HG02943 (cell line): ENCODE measurements around the gene KRT33B.
"Not testable (repeated sequence)": the region's sequence is repeated elsewhere in the genome, so short reads cannot be mapped to it uniquely, and the experiment has no call there.

Experiments
- ATAC-seq: cut with Tn5 transposase; IDR thresholded peaks from one replicate; pipeline ENCODE4 v1.9.1; 2021; ENCODE audit warnings: mild to moderate bottlenecking, low read depth, moderate library complexity; ENCODE audit not compliant: unreplicated experiment

KRT33B gene

GRCh38 chr17:41369713-41370112 lies at the start of gene KRT33B:
TSS of gene KRT33B (minus strand) at chr17:41369813. CDS start at chr17:41369750, 63 bp downstream.
- no peak for ATAC-seq

DNA sequence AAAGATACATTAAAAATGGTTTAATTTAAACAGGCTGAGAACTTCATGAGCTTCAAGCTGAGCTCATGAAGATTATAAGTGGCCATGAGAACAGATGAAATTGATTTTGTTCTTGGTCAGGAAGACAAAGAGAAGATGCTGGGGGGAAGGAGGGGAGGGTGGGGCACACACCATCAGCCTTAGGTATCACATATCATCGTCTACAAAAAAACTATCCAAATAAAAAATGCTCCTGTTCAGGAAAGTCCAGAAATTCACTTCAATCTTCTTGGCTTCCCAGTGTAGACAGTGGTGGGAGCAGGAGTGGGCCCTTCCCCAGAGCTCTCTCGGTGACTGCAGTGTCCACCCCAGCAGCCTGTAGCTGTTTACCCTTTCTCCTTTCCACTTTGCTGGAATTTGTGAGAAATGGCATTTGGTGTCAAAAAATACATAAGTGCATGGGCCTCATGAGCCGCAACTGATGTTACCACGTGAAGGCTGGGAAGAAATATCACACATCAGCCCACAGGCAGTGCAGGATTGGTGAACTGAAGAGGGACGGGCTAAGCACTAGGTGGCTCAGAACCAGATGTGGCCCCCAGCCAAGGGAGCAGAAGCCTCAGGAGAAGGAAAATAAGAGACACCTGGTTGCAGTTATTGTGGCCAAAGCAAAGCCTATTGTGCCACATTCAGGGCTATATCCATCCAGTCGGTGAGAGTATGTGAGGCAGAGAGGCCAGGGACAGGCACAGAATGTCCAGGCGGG lies 48.7 kb upstream of the KRT33B start:
- no peak for ATAC-seq

DNA sequence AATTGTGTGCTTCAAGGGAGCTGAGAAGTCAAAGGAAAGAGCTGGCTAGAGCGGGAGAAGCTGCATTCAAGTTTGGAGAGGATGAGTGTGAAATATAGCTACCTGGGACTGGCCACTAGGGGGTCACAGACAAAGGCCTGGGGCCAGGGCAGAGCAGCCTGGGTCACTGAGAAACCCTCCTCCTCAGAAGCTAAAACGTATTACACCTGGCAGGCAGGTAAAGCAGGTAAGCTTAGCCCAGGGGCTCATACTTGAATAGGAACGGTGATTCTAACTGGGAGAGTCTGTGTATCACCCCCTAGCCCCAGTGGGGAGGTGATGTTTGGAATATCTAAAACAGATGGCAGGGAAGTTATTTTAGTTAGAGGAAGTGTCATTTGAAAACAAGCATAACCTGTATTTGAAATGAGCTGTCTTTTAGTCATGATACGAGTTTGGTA lies 48.0 kb upstream of the KRT33B start:
- ATAC-seq = no peak

DNA sequence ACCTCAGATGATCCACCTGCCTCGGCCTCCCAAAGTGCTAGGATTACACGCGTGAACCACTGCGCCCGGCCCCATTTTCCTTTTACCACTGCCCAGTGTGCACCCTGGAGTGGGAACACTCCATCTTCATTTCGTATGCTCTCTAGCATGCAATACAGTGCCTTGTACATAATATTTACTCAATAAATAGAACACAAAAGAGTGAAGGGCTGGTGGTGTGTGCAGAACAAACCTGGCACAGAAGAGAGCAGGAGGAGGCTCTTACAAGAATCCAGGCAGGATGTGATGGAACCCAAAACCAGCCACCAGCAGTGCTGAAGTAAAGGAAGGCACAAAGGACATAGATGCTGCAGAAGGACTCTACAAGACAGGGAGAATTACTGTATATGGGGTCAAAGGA lies 47.5 kb upstream of the KRT33B start:
- ATAC-seq = no peak

DNA sequence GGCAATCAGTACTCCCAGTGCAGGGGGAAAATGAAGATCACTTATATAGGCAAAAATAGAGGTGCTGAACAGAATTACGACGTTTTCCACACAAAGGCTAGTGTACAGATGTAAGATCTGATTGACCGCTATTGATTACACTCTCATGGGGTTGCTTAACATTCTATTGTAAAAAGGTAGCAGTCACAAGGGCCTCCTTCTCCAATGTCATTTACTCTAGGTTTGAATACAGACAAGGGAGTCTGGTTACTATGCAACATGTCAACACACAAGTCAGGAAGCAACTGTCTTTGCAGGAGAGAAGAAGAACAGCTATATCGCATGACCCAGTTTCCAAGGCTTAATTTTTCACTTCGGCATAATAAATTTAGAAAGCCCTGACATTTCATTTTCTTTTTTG lies 46.9 kb upstream of the KRT33B start:
- no peak for ATAC-seq

- no peak for ATAC-seq
These were observed 46.3 kb upstream of the KRT33B start for GRCh38 chr17:41415833-41416335.

DNA sequence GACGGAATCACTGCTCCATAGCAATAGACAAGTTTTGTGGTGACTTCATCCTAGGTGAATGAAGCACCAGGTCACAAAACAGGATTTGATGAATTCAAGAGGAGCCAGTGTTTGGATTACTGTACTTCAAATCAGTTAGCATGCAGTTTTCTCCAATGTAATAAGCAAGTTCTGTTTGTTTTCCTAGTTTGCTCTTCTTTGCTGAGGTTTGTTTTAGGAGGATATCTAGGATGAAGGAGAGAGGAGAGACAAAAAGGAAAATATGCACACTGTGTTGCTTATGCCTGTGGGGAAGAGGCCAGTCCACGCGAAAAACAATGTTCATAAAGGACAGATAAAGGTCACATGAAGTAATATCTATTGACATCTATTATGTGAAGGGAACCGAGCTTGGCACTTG lies 45.8 kb upstream of the KRT33B start:
- ATAC-seq = no peak

DNA sequence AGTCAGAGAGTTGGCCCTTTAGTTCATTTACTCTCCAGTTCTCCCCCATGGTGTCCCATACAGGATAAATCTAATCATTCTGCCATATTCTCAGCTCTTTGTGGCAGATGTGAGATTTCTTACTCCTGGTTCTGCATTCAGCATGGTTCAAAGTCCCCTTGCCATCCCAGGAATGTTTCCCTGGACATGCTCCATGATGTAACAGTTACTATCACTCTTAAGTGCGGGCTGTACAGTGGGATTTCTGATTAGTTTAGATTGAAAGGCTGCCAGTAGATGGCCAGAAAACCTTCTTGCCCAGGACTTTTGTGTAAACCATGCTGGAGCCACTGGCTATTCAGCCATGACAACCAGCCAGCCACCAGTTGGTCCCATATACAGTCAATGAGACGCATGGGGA lies 44.4 kb upstream of the KRT33B start:
- ATAC-seq = no peak

- no peak for ATAC-seq
These were observed 43.8 kb upstream of the KRT33B start for GRCh38 chr17:41413353-41413957.

DNA sequence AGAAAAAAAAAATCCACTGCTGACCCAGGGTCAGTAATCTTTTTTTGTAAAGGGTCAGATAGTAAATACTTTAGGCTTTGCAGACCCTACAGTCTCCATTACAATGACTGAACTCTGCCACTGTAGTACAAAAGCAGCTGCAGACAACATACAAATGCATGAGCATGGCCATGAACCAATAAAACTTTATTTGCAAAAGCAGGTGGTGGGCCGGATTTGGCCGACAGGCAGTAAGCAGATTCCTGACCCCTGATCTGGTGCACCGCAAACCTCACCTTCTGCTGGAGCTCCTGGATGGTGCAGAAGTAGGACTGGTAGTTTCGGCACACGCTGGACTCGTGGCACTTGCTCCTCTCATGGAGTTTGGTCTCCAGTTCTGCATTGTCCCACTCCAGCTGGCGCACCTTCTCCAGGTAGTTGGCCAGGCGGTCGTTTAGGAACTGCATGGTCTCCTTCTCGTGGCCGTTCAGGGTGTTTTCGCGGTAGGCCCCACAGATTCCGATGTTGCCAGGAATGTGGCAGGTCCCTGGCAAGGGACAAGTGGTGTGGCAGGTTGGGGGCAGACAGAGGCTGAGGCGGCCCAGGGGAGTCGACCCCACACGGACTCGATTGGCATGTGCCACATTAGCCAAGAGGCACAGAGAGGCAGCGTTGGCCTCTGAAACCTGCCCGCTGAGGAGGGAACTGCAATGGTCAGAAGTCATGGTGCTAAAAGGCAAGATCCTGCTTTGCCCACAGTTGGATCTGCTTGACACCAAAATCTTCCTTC lies 41.6 kb upstream of the KRT33B start:
- no peak for ATAC-seq

DNA sequence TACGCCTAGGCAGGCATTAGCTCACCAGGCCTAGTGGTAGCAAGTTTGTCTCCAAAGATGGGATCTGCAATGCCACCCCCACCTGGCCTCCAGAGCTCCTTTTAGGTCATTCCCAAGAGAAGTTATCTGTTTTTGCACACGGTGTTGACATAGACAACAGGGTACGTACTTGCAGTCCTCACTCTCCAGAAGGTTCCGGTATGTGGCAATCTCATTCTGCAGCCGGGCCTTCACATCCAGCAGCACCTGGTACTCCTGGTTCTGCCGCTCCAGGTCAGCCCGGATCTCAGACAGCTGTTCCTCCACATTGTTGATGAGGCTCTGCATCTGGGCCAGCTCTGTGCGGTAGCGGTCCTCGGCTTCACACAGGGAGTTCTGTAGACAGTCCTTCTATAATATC lies 37.6 kb upstream of the KRT33B start:
- ATAC-seq = no peak

- no peak for ATAC-seq
These were observed 36.6 kb upstream of the KRT33B start for GRCh38 chr17:41406205-41406604.

DNA sequence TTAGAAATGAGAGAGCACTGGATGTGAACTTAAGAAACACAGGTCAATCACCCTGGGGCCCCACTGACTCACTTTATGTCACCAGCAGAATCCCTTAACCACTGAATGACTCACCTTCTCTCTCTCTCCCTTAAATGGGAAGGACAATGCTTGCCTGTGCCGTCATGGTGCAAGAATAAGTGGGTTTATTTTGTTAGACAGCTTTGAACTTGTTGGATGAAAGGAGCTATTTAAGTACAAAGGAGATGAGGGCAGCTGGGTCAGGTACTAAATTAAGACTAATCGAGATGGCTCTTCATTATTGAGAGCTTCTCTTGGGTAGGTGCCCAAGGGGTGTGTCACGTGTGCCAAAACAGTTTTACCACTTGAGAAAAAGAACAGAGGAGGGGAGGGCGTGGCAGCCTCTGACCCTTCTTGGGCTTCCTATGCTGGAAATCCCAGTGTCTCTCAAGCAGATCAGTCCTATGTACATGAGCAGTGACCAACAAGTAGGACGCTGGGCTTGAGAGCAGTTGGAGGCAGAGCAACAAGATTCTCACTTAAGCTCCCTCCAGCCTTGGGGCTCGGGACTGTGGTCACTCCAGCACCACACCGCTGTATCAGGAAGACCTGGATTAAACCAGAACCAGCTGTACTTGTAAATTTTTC lies 34.5 kb upstream of the KRT33B start:
- ATAC-seq = no peak

- ATAC-seq = no peak
These were observed 33.9 kb upstream of the KRT33B start for GRCh38 chr17:41403404-41404023.

GRCh38 chr17:41402161-41402560 lies 32.5 kb upstream of the KRT33B start:
- no peak for ATAC-seq

GRCh38 chr17:41396996-41397660 lies 27.5 kb upstream of the KRT33B start, which contains the start of gene KRT31:
TSS of gene KRT31 (minus strand) at chr17:41397608. CDS start at chr17:41397539, 69 bp downstream.
- ATAC-seq = no peak

- no peak for ATAC-seq
These were observed 26.7 kb upstream of the KRT33B start for GRCh38 chr17:41396340-41396739.

GRCh38 chr17:41395611-41396010 lies 26.0 kb upstream of the KRT33B start:
- no peak for ATAC-seq

DNA sequence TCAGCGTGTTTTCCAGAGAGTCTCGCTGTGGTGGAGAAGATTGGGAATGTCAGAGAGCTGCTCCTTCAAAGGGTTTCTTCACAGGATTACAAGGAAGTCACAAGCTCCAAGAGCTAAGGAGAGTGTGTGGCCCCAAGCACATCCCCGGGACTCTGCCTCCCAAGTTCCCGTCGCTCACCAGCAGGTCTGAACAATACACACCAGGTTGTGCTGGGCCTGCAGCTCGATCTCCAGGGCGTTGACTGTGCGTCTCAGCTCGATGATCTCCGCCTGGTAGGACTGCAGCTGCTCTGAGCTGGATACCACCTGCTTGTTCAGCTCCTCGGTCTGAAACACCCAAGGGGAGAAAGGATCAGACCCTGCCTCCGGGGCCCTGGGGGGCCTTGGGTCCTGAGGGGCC lies 25.4 kb upstream of the KRT33B start:
- ATAC-seq = not testable (repeated sequence)
